SU-DHL-6 (cell line): ENCODE data around the gene SAP25.

Experiments used
- EZH2phosphoT487 ChIP-seq: fragments of 200-600 bp; sonication (generic), shearing (Covaris generic); conservative IDR thresholded peaks from 2 replicates; pipeline ENCODE4 v1.6.1; 2018; ENCODE audit warnings: mild to moderate bottlenecking, antibody characterized with exemption, low read length, moderate library complexity, mixed read lengths
- TF ChIP-seq, protein P1 (sequence below): fragments of 200-600 bp; sonication (generic); IDR thresholded peaks from one replicate; pipeline ENCODE4 v1.5.1; 2017; ENCODE audit warnings: antibody characterized with exemption, mild to moderate bottlenecking, low read length, moderate library complexity; ENCODE audit not compliant: insufficient read depth, poor library complexity, severe bottlenecking

DNA sequence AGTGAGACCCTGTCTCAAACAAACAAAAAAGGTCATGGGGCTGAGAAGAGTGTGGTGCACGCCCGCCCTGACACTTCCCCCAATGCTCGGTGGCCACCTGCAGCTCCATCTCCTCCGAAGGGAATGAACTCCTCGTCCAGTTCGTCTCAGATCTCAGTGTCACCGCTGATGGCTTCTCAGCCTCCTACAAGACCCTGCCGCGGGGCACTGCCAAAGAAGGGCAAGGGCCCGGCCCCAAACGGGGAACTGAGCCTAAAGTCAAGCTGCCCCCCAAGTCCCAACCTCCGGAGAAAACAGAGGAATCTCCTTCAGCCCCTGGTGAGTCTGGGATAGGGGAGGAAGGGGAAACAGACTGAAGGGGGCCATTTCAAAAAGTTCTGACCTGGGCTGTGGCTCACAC lies 32.6 kb upstream of the SAP25 start:
- TF ChIP-seq, protein P1, sequence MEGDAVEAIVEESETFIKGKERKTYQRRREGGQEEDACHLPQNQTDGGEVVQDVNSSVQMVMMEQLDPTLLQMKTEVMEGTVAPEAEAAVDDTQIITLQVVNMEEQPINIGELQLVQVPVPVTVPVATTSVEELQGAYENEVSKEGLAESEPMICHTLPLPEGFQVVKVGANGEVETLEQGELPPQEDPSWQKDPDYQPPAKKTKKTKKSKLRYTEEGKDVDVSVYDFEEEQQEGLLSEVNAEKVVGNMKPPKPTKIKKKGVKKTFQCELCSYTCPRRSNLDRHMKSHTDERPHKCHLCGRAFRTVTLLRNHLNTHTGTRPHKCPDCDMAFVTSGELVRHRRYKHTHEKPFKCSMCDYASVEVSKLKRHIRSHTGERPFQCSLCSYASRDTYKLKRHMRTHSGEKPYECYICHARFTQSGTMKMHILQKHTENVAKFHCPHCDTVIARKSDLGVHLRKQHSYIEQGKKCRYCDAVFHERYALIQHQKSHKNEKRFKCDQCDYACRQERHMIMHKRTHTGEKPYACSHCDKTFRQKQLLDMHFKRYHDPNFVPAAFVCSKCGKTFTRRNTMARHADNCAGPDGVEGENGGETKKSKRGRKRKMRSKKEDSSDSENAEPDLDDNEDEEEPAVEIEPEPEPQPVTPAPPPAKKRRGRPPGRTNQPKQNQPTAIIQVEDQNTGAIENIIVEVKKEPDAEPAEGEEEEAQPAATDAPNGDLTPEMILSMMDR, result no peak
- no peak for TF ChIP-seq EZH2phosphoT487
